Mucosa of stomach (tissue), 1 donor: ENCODE measurements around the gene ITGA3.
A peak's percentile ranks its signal among the peaks of the same experiment; 100 is the strongest.

ENCODE experiments used
- H3K27me3 ChIP-seq: one replicate; pipeline ENCODE4 v1.7.0; 2013; ENCODE audit warnings: mild to moderate bottlenecking, low read length; ENCODE audit not compliant: control insufficient read depth, insufficient read depth
- H3K36me3 ChIP-seq: one replicate; pipeline ENCODE4 v1.7.0; 2013; ENCODE audit warnings: low read length; ENCODE audit not compliant: control insufficient read depth, insufficient read depth
- H3K4me1 ChIP-seq: one replicate; pipeline ENCODE4 v1.7.0; 2013; ENCODE audit warnings: mild to moderate bottlenecking, low read length; ENCODE audit not compliant: control insufficient read depth, insufficient read depth
- H3K4me3 ChIP-seq: one replicate; pipeline ENCODE4 v1.7.0; 2013; ENCODE audit warnings: low read length
- H3K9ac ChIP-seq: one replicate; pipeline ENCODE4 v1.7.0; 2013; ENCODE audit warnings: mild to moderate bottlenecking, low read length, moderate library complexity
- H3K9me3 ChIP-seq: one replicate; pipeline ENCODE4 v1.7.0; 2013; ENCODE audit warnings: mild to moderate bottlenecking, low read length, moderate library complexity; ENCODE audit not compliant: control insufficient read depth
- donor health status: Pancreatic carcinoma.

ITGA3 gene

DNA sequence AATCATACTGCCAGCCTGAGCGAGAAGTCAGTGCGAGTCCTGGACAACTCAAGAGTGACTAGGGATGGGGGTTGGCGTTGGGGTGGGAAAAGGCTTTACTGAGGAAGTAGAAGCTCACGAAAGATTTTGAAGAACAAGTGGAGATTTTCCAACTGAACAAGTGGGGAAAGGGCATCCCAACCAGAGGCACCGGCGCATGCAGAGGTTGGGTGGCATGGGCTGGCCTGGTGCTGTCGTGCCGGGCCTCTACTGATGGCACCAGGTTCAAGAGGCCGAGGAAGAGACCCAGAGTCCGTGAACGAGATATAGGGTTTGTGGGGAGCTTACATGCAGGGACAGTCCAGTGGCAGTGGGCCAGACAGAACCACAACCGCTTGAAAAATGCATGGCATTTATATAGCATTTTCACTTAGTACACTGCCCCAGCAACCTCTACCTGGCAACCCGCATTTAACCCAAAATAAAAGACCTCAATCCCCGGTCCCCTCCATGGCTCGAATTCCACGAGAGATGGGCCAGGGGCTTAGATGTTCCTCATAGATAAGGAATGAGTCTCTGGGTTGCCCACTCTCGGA lies 7.7 kb upstream of the ITGA3 start:
- Histone ChIP-seq H3K4me1 (peaks cover 54% of the 10 kb centered on the region), H3K9me3 (no peaks in the 10 kb centered on the region)

DNA sequence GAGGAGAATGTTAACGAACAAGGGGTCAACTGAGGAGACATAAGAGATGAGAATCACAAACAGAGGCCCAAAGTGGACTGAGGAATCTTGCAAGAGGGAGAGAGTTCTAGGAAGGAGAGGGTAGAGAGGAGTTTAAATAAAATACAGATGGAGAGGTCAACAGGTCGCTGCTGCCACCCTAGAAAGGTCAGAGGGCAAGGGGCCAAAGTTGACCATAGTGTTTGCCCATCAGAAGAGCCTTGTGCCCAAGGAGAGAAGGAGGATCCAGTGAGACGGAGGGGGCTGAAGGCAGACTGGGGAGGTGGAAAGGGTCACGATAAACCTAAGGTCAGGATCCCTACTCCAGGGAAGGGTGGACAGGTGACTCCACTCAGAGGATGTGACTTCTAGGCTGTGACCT lies 6.9 kb upstream of the ITGA3 start:
- Histone ChIP-seq H3K4me1 (peaks cover 54% of the 10 kb centered on the region), H3K9ac (no peak overlapping the region), H3K36me3 (no peaks in the 10 kb centered on the region), H3K27me3 (no peaks in the 10 kb centered on the region), H3K4me3 (no peak overlapping the region), H3K9me3 (no peaks in the 10 kb centered on the region)

More for the DNA sequence above, 7.7 kb upstream of the ITGA3 start:
- Histone ChIP-seq H3K27me3 (no peaks in the 10 kb centered on the region), H3K36me3 (no peaks in the 10 kb centered on the region), H3K9ac (no peak overlapping the region), H3K4me3 (no peak overlapping the region)

DNA sequence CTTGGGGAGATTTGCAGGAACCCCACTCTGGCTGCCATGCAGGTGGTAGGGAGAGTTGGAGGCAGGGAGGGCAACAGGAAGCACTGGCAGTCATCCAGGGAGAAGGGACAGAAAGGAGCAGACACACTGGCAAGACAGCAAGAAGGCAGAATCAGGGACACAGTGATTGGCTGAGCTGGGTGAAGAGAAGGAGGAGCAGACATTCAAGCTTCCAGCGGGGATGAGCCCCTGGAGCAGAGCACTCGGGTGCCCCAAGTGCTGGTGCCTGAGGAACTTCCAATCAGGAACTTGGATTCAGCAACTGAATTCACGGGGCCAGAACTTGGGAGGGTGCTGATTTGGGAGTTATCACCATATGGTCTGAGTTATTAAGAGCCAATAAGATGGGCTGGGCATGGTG lies 6.3 kb upstream of the ITGA3 start:
- Histone ChIP-seq H3K36me3 (no peaks in the 10 kb centered on the region), H3K4me3 (no peak overlapping the region), H3K4me1 (peaks cover 55% of the 10 kb centered on the region), H3K9me3 (no peaks in the 10 kb centered on the region), H3K9ac (no peak overlapping the region), H3K27me3 (no peaks in the 10 kb centered on the region)

DNA sequence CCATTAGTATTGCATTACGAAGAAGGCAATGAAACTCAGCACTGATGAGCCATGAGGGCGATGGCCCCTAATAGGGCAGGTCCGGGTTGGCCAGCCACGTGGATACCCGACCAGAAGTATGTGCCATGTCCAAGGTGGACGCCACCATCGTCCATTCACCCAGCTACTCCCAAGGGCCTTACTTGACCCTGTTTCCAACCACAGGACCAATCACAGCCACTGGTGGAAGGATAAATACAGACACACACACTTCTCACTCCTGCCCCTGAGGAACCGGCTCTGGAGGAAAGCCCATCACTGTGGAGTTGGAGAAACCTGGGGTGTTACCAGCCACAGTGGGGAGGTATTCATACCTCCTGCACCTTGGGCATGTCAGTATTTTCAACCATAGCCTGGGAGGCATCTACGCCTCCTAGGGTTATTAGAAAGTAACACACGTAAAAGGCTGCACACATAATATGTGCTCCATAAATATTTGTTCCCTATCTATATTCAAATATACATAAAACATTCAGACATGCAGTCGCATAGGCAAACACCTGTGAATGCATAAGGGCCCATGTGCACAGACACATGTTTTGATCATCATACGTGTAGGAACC lies 5.4 kb upstream of the ITGA3 start:
- Histone ChIP-seq H3K36me3 (no peaks in the 10 kb centered on the region), H3K9me3 (no peaks in the 10 kb centered on the region), H3K27me3 (no peaks in the 10 kb centered on the region), H3K4me1 (peaks cover 54% of the 10 kb centered on the region), H3K9ac (no peak overlapping the region), H3K4me3 (no peak overlapping the region)

DNA sequence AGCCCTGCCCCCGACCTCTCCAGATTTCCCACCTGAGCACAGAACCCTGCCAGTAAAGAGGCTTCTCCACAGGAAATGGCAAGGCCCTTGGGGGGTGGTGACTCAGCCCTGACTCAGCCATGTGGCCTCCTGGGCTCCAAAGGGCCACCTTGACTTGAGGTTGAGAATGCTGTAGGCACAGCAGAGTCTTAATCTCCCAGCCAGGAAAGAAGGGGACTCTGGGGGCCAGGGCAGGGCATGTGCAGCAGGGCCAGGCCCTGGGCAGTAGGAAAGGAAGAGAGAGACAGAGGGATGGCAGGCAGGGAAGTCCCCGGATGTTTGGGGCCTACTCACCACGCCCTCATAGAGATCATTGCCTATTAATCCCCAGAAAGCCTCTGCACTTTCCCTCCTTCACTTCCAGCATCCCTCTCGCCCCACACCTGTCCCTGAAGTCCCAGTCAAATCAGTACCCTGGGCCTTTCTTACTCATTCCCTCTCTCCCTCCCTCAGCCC lies 4.8 kb upstream of the ITGA3 start:
- no peak overlapping the region for H3K4me3 ChIP-seq
- H3K36me3 ChIP-seq, result no peaks in the 10 kb centered on the region
- peaks cover 53% of the 10 kb centered on the region for H3K4me1 ChIP-seq
- H3K9ac ChIP-seq, result no peak overlapping the region
- H3K9me3 ChIP-seq, result no peaks in the 10 kb centered on the region
- H3K27me3 ChIP-seq, result no peaks in the 10 kb centered on the region

DNA sequence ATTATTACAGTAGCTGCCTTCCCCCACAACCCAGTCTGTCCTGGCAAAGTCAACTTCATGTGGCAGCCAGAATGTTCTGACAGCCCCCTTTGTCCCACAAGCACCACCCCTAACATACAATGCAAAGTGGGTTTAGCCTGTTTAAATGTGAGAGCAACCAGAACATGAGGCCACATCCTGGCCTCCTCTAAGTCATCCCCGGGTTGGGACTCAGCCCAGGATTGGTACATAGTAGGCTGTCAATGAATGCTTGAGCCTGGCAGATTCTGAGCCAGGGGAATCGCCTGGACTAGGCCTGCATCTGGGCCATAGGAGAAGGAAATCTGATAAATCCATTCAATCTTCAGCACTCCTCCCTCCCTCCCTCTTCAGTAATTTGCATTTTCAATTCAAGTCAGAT lies 4.3 kb upstream of the ITGA3 start:
- Histone ChIP-seq H3K4me1 (peaks cover 53% of the 10 kb centered on the region), H3K9me3 (no peaks in the 10 kb centered on the region), H3K27me3 (no peaks in the 10 kb centered on the region), H3K9ac (no peak overlapping the region), H3K4me3 (no peak overlapping the region), H3K36me3 (no peaks in the 10 kb centered on the region)

DNA sequence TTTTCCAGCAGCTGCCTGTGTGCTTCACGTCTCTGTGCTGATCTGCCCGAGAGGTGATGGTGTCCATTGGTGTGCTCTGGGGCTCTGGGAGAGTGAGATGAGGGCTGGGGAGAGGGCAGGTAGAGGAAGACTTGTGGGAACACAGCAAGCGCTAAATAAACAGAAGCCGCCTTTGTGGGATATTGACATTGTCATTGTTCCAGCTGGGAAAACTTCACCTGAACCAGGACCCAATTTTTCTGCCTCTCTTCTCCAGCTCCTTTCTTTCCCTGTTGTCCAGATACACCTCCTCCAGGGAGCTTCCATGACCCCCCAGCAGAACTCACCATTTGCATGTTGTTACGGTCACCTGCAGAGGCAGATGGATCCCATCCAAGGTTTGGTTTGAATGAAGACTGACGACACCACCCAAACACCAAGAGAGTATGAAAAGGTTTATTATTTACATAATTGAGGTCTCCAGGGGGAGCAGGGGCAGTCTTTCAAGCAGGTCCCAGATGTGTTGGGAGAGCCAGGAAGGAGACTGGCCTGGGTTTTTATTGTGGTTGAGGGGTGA lies 3.6 kb upstream of the ITGA3 start:
- no peak overlapping the region for H3K4me3 ChIP-seq
- H3K4me1 ChIP-seq, result peaks cover 56% of the 10 kb centered on the region
- H3K36me3 ChIP-seq, result no peaks in the 10 kb centered on the region
- H3K9me3 ChIP-seq, result no peaks in the 10 kb centered on the region
- H3K27me3 ChIP-seq, result no peaks in the 10 kb centered on the region
- H3K9ac ChIP-seq, result no peak overlapping the region

DNA sequence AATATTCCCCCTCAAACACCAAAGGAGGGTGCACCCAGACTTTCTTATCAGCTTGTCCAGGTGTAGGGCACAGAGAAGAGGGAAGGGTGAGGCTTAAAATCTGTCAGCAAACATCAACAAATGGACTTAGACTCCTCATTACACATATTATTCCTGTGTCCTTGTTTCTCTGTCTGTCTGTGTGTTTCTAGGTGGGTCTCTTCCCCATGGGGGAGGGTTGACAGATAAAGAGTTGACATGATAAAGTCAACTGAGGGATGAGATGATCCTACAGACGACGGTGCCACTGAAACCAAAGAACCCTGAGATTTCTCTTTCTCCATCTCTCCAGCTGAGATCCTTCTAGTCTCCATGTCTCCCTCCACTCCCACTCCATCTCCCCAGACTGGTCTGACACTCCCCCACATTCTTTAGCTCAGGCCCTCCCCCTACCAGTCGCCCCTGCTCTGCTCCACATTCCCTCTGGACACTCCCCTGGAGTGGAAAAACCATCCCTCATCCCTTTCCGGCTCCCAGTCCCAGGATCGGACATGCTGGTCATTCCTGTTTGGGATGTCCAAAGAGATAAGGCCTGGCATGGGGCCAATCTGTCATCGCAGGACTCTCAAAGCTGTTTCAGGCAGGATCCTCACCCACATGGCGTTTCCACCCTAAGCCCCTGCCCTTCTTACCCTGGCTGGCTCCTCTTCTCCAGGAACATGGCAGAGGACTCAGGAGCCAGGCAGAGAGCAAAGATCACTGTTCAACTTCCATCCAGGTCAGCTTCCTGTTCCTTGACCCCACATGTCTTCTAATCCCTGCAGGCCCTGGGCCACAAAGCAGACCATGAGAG lies 2.9 kb upstream of the ITGA3 start:
- no peaks in the 10 kb centered on the region for H3K36me3 ChIP-seq
- H3K9ac ChIP-seq, result no peak overlapping the region
- H3K4me3 ChIP-seq, result no peak overlapping the region
- H3K9me3 ChIP-seq, result no peaks in the 10 kb centered on the region
- peaks cover 63% of the 10 kb centered on the region for H3K4me1 ChIP-seq
- H3K27me3 ChIP-seq, result no peaks in the 10 kb centered on the region

DNA sequence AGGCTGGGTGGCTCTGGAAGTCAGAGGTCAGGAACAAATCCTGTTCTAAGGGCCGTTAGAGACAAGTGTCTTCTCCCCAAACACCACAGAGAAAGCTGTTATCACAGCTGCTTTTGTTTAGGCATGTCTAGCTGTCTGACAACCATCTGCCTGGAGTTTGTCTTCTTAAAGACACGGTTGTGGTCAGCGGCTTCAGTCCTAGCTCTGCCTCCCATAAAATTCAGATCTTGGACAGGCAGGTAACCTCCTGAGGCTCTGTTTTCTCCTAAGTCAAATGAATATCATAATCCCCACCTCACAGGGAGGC lies 2.3 kb upstream of the ITGA3 start:
- Histone ChIP-seq H3K4me1 (peaks cover 69% of the 10 kb centered on the region), H3K9me3 (no peaks in the 10 kb centered on the region), H3K27me3 (no peaks in the 10 kb centered on the region), H3K36me3 (no peaks in the 10 kb centered on the region), H3K4me3 (no peak overlapping the region), H3K9ac (no peak overlapping the region)

DNA sequence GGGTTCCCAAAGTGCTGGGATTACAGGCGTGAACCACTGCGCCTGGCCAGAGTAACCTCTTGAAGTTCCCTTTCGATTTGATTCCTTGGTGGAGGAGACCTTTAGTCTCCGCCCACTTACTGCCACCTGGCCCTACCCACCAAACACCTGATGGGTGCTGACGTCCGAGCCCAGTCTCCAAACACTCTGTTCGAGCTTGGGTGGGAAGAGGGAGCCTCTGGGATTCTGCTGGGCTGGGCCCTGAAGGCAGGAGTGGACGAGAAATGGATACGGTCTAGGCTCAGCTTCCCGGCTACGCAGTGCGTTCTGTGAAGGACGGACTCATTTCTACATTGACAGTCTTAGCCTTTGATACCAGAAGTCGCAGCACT lies 870 bp upstream of the ITGA3 start:
- Histone ChIP-seq H3K9ac (peak overlapping the region; percentile 79), H3K36me3 (no peaks in the 10 kb centered on the region), H3K4me3 (peak overlapping the region; percentile 80), H3K9me3 (no peaks in the 10 kb centered on the region), H3K27me3 (no peaks in the 10 kb centered on the region), H3K4me1 (peaks cover 83% of the 10 kb centered on the region)

DNA sequence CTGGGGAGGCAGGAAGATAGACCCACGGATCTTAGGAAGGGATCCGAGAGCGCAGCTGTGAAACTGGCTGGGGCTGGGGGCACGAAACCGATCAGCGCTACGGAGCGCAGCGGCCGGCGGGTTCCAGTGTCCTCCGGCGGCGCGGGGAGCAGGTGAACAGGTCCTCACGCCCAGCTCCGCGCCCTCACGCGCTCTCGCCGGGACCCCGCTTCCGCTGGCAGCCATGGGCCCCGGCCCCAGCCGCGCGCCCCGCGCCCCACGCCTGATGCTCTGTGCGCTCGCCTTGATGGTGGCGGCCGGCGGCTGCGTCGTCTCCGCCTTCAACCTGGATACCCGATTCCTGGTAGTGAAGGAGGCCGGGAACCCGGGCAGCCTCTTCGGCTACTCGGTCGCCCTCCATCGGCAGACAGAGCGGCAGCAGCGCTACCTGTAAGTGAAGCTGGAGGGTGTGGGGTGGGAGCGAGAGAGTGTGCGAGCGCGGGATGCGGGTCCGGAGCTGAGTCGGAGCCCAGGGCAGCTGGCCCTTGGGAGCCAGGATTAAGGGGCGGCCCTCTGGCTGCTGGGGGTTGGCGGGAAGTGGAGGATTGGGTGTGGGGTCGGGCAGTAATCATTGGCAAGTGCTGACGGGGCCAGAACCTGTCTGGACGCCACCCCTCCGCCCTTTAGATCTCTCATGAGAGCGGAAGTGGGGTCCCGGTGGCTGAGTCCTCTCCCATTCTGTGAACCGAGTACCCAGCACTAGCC lies 479 bp downstream of the ITGA3 start:
- H3K27me3 ChIP-seq, result no peaks in the 10 kb centered on the region
- no peaks in the 10 kb centered on the region for H3K9me3 ChIP-seq
- peak overlapping the region; percentile 69 for H3K4me3 ChIP-seq
- peak overlapping the region; percentile 79 for H3K9ac ChIP-seq
- H3K36me3 ChIP-seq, result no peaks in the 10 kb centered on the region
- H3K4me1 ChIP-seq, result peaks cover 84% of the 10 kb centered on the region

DNA sequence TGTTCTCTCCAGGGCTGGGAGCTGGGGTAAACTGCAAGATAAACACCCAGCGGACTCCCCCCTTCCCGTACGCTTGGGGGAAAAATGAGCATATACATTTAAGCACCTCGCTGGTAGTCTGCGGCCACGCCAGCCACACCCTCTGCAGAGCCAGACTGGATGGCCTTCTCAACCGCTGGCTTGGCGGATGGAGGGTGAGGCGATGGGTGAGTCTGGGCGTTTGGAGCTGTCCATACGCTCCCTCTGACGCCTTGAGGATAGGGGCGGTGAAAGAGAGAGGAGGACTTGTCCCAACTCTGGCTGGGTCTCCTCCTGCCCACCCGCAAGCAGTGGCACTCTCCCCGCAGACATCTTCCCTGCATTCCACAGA lies 1.0 kb downstream of the ITGA3 start:
- Histone ChIP-seq H3K9me3 (no peaks in the 10 kb centered on the region), H3K4me1 (peaks cover 84% of the 10 kb centered on the region), H3K36me3 (no peaks in the 10 kb centered on the region), H3K9ac (peak overlapping the region; percentile 79), H3K4me3 (peak overlapping the region; percentile 69), H3K27me3 (no peaks in the 10 kb centered on the region)
